ENCODE measurements around the gene CCDC150. TPM values are rescaled to one million over a fixed set of nuclear protein-coding genes. Genes with fewer than 3 reads are reported as not detected.
A peak's percentile ranks its signal among the peaks of the same experiment; 100 is the strongest.

The CCDC150 gene
- total and polyA plus RNA-seq, 12 donors = 0.12 to 3.8 (median 1.9) TPM

- Histone ChIP-seq H3K36me3 (peaks cover 0 to 27% (median 6%) of the 10 kb centered on the region in 9 donors), H3K9me3 (peaks cover 0 to 30% (median 0%) of the 10 kb centered on the region in 11 donors), H3K4me1 (peaks cover 0 to 8% (median 0%) of the 10 kb centered on the region in 9 donors), H3K27ac (no peak overlapping the region), H3K27me3 (no peaks in the 10 kb centered on the region), H3K4me3 (no peak overlapping the region)
- no peak for DNase-seq
- WGBS, 2 donors = 28 to 36% methylated on average over 5 of the region's 5 CpGs
- intact Hi-C loops (cut with DNase I) = loop anchor here in 5 of 10 donors (2.0 to 10.0 kb wide), 4 partner anchors 462 to 685 kb away; no protein-coding TSS in a partner anchor
- peak in 3 of 8 donors; percentile 39 to 67 (median 61) for ATAC-seq
- TF ChIP-seq CTCF (IDR thresholded peaks at IDR 0.05) = no peak
Measured at GRCh38 chr2:196759378-196759706, 119.8 kb downstream of the CCDC150 start.

- DNase-seq (no peak), ATAC-seq (no peak)
- Histone ChIP-seq H3K27me3 (no peaks in the 10 kb centered on the region), H3K9me3 (no peaks in the 10 kb centered on the region), H3K27ac (no peak overlapping the region), H3K4me3 (no peak overlapping the region), H3K4me1 (no peaks in the 10 kb centered on the region), H3K36me3 (peaks cover 0 to 100% (median 50%) of the 10 kb centered on the region in 9 donors)
- 90 to 93% methylated on average over 1 of the region's 1 CpG for WGBS, 2 donors
- TF ChIP-seq CTCF (IDR thresholded peaks at IDR 0.05) = no peak
- intact Hi-C loops (cut with DNase I) = loop anchor here in 1 of 10 donors (10.0 kb wide), 1 partner anchor 692 kb away; no protein-coding TSS in a partner anchor
Measured at GRCh38 chr2:196767101-196767500, 127.6 kb downstream of the CCDC150 start.

Other genes with a start within 250 kb of the CCDC150 start
- 10 to 100 TPM; 24.4 to 68.1 (median 35.2) TPM for gene HECW2, start 46.2 kb upstream of the CCDC150 start, total RNA-seq
- 1 to 10 TPM; 1.3 to 9.5 TPM for gene HECW2, start 46.2 kb upstream of the CCDC150 start, polyA plus RNA-seq
- 10 to 100 TPM; 18.1 to 34.2 (median 24.0) TPM for gene GTF3C3, start 160.0 kb downstream of the CCDC150 start, total RNA-seq
- 10 to 100 TPM in 1 of 2 donors, 1 to 10 TPM in 1; 7.9 to 13.8 TPM for gene GTF3C3, start 160.0 kb downstream of the CCDC150 start, polyA plus RNA-seq
- not detected for gene C2orf66, start 169.6 kb downstream of the CCDC150 start, total RNA-seq
- under 1 TPM in 1 of 2 donors, not detected in 1; 0.03 TPM for gene C2orf66, start 169.6 kb downstream of the CCDC150 start, polyA plus RNA-seq

Measured in heart right ventricle (tissue), 16 donors.